Stimulated activated CD4-positive, alpha-beta T cell treated with anti-CD3 and anti-CD28 coated beads, Interleukin-4, amount 100 ng/mL, for 1 hour (primary cell): ENCODE results near the gene CERS3.

Source experiments
- DNase-seq: peaks from one replicate; pipeline ENCODE4 v3.0.0-alpha.2; 2020

Gene CERS3

GRCh38 chr15:100373120-100373896 lies 155.4 kb downstream of the CERS3 start:
- no peak for DNase-seq

- DNase-seq = no peak
These were observed 156.0 kb downstream of the CERS3 start for GRCh38 chr15:100372739-100373119.

GRCh38 chr15:100355342-100355741 lies 173.4 kb downstream of the CERS3 start:
- no peak for DNase-seq

GRCh38 chr15:100353449-100353848 lies 175.3 kb downstream of the CERS3 start:
- DNase-seq = no peak

DNA sequence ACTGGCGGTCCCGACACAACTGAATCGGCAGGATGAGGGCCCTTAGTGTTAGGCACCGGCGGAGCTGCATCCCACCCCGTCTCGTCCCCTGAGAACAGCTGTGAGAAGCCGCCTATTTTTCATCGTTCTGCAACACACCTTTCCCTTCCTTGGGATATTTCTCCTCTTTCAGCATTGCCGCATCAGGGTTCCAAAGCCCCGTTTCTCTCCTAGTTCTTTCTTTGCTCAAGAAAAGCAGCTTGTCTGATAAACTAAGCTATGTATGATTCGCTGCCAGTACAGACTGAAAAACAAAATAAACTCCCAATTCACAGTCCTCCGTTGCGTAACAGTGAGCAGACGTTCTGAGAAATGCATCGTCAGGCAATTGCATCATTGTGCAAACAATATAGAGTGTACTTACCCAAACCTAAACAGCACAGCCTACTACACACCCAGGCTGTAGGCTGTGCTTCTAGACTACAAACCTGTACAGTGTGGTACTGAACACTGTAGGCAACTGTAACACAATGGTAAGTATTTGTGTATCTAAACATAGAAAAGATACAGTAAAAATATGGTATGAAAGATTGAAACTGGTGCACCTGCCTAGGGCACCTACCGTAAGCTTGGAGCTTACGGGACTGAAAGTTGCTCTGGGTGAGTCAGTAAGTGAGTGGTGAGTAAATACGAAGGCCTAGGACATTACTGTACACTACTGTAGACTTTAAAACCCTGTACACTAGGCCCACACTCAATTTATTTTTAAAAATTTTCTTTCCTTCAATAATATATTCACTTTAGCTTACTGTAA lies 178.1 kb downstream of the CERS3 start:
- no peak for DNase-seq
